DOHH2 (cell line): ENCODE measurements around the gene RAB3D.

Source experiments
- H3F3A ChIP-seq: fragments of 200-600 bp; sonication (generic), shearing (Covaris generic); 2 replicates; pipeline ENCODE4 v1.6.0; 2016; ENCODE audit warnings: antibody characterized with exemption, mild to moderate bottlenecking; ENCODE audit not compliant: control insufficient read depth, insufficient read depth
- H3K27ac ChIP-seq: fragments of 200-600 bp; sonication (generic); 2 replicates; pipeline ENCODE4 v1.5.1; 2014; ENCODE audit warnings: low read depth, mild to moderate bottlenecking, low read length, moderate library complexity
- H3K27me3 ChIP-seq: fragments of 200-600 bp; sonication (generic); 2 replicates; pipeline ENCODE4 v1.6.1; 2014; ENCODE audit warnings: mild to moderate bottlenecking, low read length, mixed read lengths; ENCODE audit not compliant: control insufficient read depth
- H3K36me3 ChIP-seq: fragments of 200-600 bp; sonication (generic); 2 replicates; pipeline ENCODE4 v1.6.1; 2014; ENCODE audit warnings: mild to moderate bottlenecking, low read length, moderate library complexity, mixed read lengths; ENCODE audit not compliant: control insufficient read depth
- H3K4me1 ChIP-seq: fragments of 200-600 bp; sonication (generic); 2 replicates; pipeline ENCODE4 v1.6.1; 2014; ENCODE audit warnings: mild to moderate bottlenecking, low read length, mixed read lengths; ENCODE audit not compliant: control insufficient read depth
- H3K4me2 ChIP-seq: fragments of 200-600 bp; sonication (generic); 2 replicates; pipeline ENCODE4 v1.6.0; 2014; ENCODE audit warnings: mild to moderate bottlenecking, low read length, moderate library complexity
- H3K4me3 ChIP-seq: fragments of 200-600 bp; sonication (generic); 2 replicates; pipeline ENCODE4 v1.5.1; 2014; ENCODE audit warnings: mild to moderate bottlenecking, low read length, mixed read lengths
- H3K79me2 ChIP-seq: fragments of 200-600 bp; sonication (generic); 2 replicates; pipeline ENCODE4 v1.6.1; 2014; ENCODE audit warnings: mild to moderate bottlenecking, low read length, mixed read lengths; ENCODE audit not compliant: control insufficient read depth
- H3K9me2 ChIP-seq: fragments of 200-600 bp; sonication (generic); replicated peaks from 2 replicates; pipeline ENCODE4 v1.6.1; 2014; ENCODE audit warnings: mild to moderate bottlenecking, low read length, mixed read lengths; ENCODE audit not compliant: control insufficient read depth
- H3K9me3 ChIP-seq: fragments of 200-600 bp; sonication (generic); 2 replicates; pipeline ENCODE4 v1.6.1; 2014; ENCODE audit warnings: antibody characterized with exemption, low read length, mixed read lengths; ENCODE audit not compliant: control insufficient read depth, insufficient read depth
- H4K20me1 ChIP-seq: fragments of 200-600 bp; sonication (generic); 2 replicates; pipeline ENCODE4 v1.6.0; 2014; ENCODE audit warnings: low read depth, mild to moderate bottlenecking, antibody characterized with exemption, low read length, moderate library complexity; ENCODE audit not compliant: control insufficient read depth, insufficient read depth
- CTCF ChIP-seq: fragments of 200-600 bp; sonication (generic); IDR thresholded peaks from one replicate; pipeline ENCODE4 v1.5.1; 2014; ENCODE audit warnings: antibody characterized with exemption, mild to moderate bottlenecking, low read depth, low read length; ENCODE audit not compliant: poor library complexity, severe bottlenecking
- EZH2phosphoT487 ChIP-seq: fragments of 200-600 bp; sonication (generic); IDR thresholded peaks from 2 replicates; pipeline ENCODE4 v1.6.1; 2017; ENCODE audit warnings: borderline replicate concordance, mild to moderate bottlenecking, antibody characterized with exemption, low read length, moderate library complexity, mixed read lengths

The RAB3D gene

GRCh38 chr19:11377237-11377636 lies 37.8 kb upstream of the RAB3D start:
- TF ChIP-seq EZH2phosphoT487, result no peak
- no peak for TF ChIP-seq CTCF
- Histone ChIP-seq H3K79me2 (peaks cover 57% of the 10 kb centered on the region), H3K9me2 (no peaks in the 10 kb centered on the region), H3F3A (peaks cover 19% of the 10 kb centered on the region), H3K9me3 (no peaks in the 10 kb centered on the region), H4K20me1 (no peaks in the 10 kb centered on the region), H3K4me2 (peak overlapping the region; percentile 99), H3K27ac (peak overlapping the region; percentile 64), H3K36me3 (peaks cover 33% of the 10 kb centered on the region), H3K4me3 (peak overlapping the region; percentile 94), H3K27me3 (no peaks in the 10 kb centered on the region), H3K4me1 (peaks cover 61% of the 10 kb centered on the region)

- no peaks in the 10 kb centered on the region for H3K9me3 ChIP-seq
- H3K4me2 ChIP-seq, result peak overlapping the region; percentile 99
- peaks cover 16% of the 10 kb centered on the region for H3F3A ChIP-seq
- peaks cover 52% of the 10 kb centered on the region for H3K4me1 ChIP-seq
- no peaks in the 10 kb centered on the region for H3K9me2 ChIP-seq
- H3K36me3 ChIP-seq, result peaks cover 28% of the 10 kb centered on the region
- H3K4me3 ChIP-seq, result peak overlapping the region; percentile 94
- no peak for TF ChIP-seq CTCF
- TF ChIP-seq EZH2phosphoT487, result no peak
- H3K79me2 ChIP-seq, result peaks cover 54% of the 10 kb centered on the region
- H4K20me1 ChIP-seq, result no peaks in the 10 kb centered on the region
- no peaks in the 10 kb centered on the region for H3K27me3 ChIP-seq
- peak overlapping the region; percentile 86 for H3K27ac ChIP-seq
These were observed 35.9 kb upstream of the RAB3D start for GRCh38 chr19:11375143-11375948.

- peaks cover 44% of the 10 kb centered on the region for H3K4me1 ChIP-seq
- peaks cover 46% of the 10 kb centered on the region for H3K79me2 ChIP-seq
- no peaks in the 10 kb centered on the region for H3K9me2 ChIP-seq
- H3K36me3 ChIP-seq, result peaks cover 28% of the 10 kb centered on the region
- no peaks in the 10 kb centered on the region for H4K20me1 ChIP-seq
- peak within 1 kb of the TSS; percentile 94 for H3K4me3 ChIP-seq
- no peaks in the 10 kb centered on the region for H3K27me3 ChIP-seq
- H3F3A ChIP-seq, result peaks cover 14% of the 10 kb centered on the region
- TF ChIP-seq CTCF (no peak), EZH2phosphoT487 (no peak)
- peak within 1 kb of the TSS; percentile 86 for H3K27ac ChIP-seq
- no peaks in the 10 kb centered on the region for H3K9me3 ChIP-seq
- H3K4me2 ChIP-seq, result peak within 1 kb of the TSS; percentile 99
These were observed 35.1 kb upstream of the RAB3D start, which contains the start of gene SWSAP1 for GRCh38 chr19:11374433-11375142. TSS of gene SWSAP1 (plus strand) at chr19:11374666. CDS start at chr19:11374681, 15 bp downstream.
